ENCODE data around the gene SEMA4D. TPM values are rescaled to one million over a fixed set of nuclear protein-coding genes. Genes with fewer than 3 reads are reported as not detected.

Gene SEMA4D
- total RNA-seq, 1 experiment from 2014 or later, result 8.0 TPM

Small RNAs within 50 kb of the gene (microRNA-seq; reads per million reads assigned to microRNA genes)
- gene MIR3153 (ENCODE audit: unreplicated experiment), result not detected

Other genes with a start within 250 kb of the SEMA4D start
- gene CKS2, start 186.9 kb downstream of the SEMA4D start, total RNA-seq (2014; rRNA removed), result 146 and 147 TPM in 2 replicates
- gene SECISBP2, start 179.6 kb downstream of the SEMA4D start, total RNA-seq (2014; rRNA removed), result 14.4 and 15.7 TPM in 2 replicates
- 0.69 and 2.1 TPM in 2 replicates for gene GADD45G, start 106.9 kb upstream of the SEMA4D start, total RNA-seq (2014; rRNA removed)